Vagina (tissue), 2 donors: ENCODE data around the gene DOCK4. TPM values are rescaled to one million over a fixed set of nuclear protein-coding genes. Genes with fewer than 3 reads are reported as not detected.

Experiments used
- DNase-seq, 2 donors: peaks; one replicate each; pipeline ENCODE4 v3.0.0-alpha.2; 2017; ENCODE audit errors: extremely low spot score in 2 of 2
- H3K27ac ChIP-seq: fragments of 200-600 bp; sonication (generic); one replicate; pipeline ENCODE4 v1.5.1; 2019
- H3K27me3 ChIP-seq: fragments of 200-600 bp; sonication (generic); one replicate; pipeline ENCODE4 v1.5.1; 2019
- H3K36me3 ChIP-seq, 2 donors: fragments of 200-600 bp; sonication (generic); one replicate each; pipeline ENCODE4 v1.5.1; 2017 to 2019
- H3K4me1 ChIP-seq: fragments of 200-600 bp; sonication (generic); one replicate; pipeline ENCODE4 v1.5.1; 2019
- H3K4me3 ChIP-seq, 2 donors: fragments of 200-600 bp; sonication (generic); 1 replicate in 1 of 2; 2 replicates in 1 of 2; pipeline ENCODE4 v1.5.1; 2016 to 2019
- H3K9me3 ChIP-seq: fragments of 200-600 bp; sonication (generic); one replicate; pipeline ENCODE4 v1.5.1; 2019
- POLR2A ChIP-seq, 2 donors: fragments of 450-650 bp; IDR thresholded peaks; one replicate each; pipeline ENCODE4 v1.6.1; 2017; ENCODE audit warnings: antibody characterized with exemption in 2 of 2, mild to moderate bottlenecking in 2 of 2, moderate library complexity in 2 of 2
- POLR2AphosphoS5 ChIP-seq, 2 donors: sonication (generic); formaldehyde crosslinking; IDR thresholded peaks; one replicate each; pipeline ENCODE4 v1.9.0; 2017; ENCODE audit warnings: antibody characterized with exemption in 2 of 2, mild to moderate bottlenecking in 2 of 2, low read depth in 1 of 2; ENCODE audit not compliant: insufficient read depth in 1 of 2
- intact Hi-C: fragments of 100-400 bp; cut with DNase I; formaldehyde crosslinking; loops from one replicate; pipeline ENCODE4 v1.15.1; 2023
- total RNA-seq: library from RNA; depleted of rRNA; stranded (reverse); fragments of >200 nt; gene quantifications from one replicate; pipeline ENCODE4 v1.2.3, GENCODE V29; 2016
- TF ChIP-seq, protein P1 (sequence below), 3 experiments: fragments of 450-650 bp in 2 of 3; fragments of 200-600 bp in 1 of 3; sonication (generic) in 1 of 3; IDR thresholded peaks; one replicate each; pipeline ENCODE4 v1.5.1; 2017 to 2019; ENCODE audit warnings: antibody characterized with exemption in 3 of 3, mild to moderate bottlenecking in 2 of 3, moderate library complexity in 2 of 3

Gene DOCK4
- total RNA-seq, 1 donor from 2014 or later = 40.3 TPM

DNA sequence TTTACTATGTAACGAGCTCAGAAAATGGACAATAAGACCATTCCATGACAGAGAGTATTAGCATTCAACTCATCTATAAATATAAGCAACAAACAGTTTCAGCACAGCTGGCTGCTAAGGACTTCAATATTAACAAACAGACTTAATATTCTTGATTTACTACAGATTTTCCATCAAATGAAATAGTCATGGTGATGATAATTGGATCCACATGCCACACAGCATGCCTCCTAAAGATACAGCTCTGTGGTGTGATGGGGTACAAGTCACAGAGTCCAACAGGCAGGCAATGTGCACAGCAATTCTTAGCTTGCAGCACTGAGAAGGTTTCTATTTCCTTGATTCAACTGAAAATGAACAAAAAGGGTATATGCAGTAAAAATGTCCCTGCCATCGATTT is 54.0 kb downstream of the DOCK4 start:
- DNase-seq = no peak
- intact Hi-C loops = no loop called here
- Histone ChIP-seq H3K36me3 (no peaks in the 10 kb centered on the region), H3K4me3 (no peak overlapping the region), H3K9me3 (no peaks in the 10 kb centered on the region), H3K27me3 (no peaks in the 10 kb centered on the region), H3K27ac (no peak overlapping the region), H3K4me1 (no peaks in the 10 kb centered on the region)
- TF ChIP-seq POLR2AphosphoS5 (IDR thresholded peaks at IDR 0.05; ENCODE audit: insufficient read depth in 1 of 2, low read depth in 1 of 2) = no peak
- TF ChIP-seq, protein P1, sequence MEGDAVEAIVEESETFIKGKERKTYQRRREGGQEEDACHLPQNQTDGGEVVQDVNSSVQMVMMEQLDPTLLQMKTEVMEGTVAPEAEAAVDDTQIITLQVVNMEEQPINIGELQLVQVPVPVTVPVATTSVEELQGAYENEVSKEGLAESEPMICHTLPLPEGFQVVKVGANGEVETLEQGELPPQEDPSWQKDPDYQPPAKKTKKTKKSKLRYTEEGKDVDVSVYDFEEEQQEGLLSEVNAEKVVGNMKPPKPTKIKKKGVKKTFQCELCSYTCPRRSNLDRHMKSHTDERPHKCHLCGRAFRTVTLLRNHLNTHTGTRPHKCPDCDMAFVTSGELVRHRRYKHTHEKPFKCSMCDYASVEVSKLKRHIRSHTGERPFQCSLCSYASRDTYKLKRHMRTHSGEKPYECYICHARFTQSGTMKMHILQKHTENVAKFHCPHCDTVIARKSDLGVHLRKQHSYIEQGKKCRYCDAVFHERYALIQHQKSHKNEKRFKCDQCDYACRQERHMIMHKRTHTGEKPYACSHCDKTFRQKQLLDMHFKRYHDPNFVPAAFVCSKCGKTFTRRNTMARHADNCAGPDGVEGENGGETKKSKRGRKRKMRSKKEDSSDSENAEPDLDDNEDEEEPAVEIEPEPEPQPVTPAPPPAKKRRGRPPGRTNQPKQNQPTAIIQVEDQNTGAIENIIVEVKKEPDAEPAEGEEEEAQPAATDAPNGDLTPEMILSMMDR (IDR thresholded peaks at IDR 0.05) = no peak
- no peak for TF ChIP-seq POLR2A (IDR thresholded peaks at IDR 0.05)

DNA sequence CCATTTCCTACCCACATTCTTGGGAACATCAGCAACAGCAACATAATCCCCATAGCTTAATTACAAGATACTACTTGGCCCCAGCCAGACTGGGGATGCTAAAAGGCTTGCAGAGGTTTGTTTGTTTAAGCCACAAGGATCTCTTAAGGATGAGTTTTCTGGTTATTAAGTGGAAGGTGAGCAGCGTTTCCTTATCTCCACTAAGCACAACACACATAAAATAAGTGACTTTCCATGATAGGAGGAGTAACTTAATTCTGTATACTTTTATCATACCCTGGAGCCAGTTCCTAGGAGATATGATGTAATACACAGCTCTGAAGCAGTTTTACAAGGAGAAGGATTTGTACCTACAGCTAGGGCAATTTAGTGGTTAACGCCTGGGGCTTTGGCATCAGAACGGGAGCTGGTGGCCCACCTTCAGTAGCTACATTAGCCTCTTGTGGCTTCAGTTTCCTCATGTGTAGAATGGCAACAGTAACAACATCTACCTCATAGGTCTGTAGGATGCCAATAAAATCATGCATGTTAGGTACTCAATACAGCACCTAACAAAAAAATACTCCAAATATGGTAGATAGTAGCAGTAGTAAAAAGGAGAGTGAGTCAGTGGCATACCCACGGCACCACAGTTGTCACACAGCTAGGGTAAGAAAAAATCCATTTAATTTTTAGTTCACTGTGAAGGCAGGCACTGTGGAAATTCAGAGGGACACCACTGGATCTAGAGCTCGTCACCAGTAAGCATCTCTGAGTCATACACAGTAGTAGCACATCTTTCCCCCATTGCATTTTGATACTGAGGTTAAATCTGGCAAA is 55.2 kb downstream of the DOCK4 start:
- intact Hi-C loops = no loop called here
- no peaks in the 10 kb centered on the region for H3K27me3 ChIP-seq
- DNase-seq = no peak
- no peak overlapping the region for H3K4me3 ChIP-seq
- H3K4me1 ChIP-seq = no peaks in the 10 kb centered on the region
- H3K36me3 ChIP-seq = no peaks in the 10 kb centered on the region
- H3K9me3 ChIP-seq = no peaks in the 10 kb centered on the region
- TF ChIP-seq POLR2AphosphoS5 (IDR thresholded peaks at IDR 0.05; ENCODE audit: insufficient read depth in 1 of 2, low read depth in 1 of 2) = no peak
- no peak for TF ChIP-seq POLR2A (IDR thresholded peaks at IDR 0.05)
- TF ChIP-seq, protein P1 (IDR thresholded peaks at IDR 0.05) = no peak
- H3K27ac ChIP-seq = no peak overlapping the region

DNA sequence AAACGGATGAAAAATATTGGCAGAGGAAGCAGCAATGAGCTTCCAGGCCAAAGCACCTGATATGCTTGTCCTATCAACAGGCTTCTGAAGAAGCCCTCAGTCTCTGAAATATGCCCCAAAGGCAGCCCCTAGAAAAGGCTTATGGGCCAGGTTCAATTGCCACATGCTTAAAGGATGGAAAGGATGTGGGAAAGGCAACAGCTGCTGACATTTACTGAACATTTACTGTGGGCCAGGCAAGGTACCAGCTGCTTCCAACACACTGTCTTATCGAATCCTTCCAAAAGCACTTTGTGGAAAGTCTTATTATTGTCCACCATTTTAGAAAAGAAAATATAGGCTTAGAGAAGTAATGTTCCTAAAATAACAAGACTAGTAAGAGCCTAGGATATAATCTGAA is 56.5 kb downstream of the DOCK4 start:
- intact Hi-C loops = no loop called here
- Histone ChIP-seq H3K9me3 (no peaks in the 10 kb centered on the region), H3K27me3 (no peaks in the 10 kb centered on the region), H3K4me1 (no peaks in the 10 kb centered on the region), H3K27ac (no peak overlapping the region), H3K4me3 (no peak overlapping the region), H3K36me3 (no peaks in the 10 kb centered on the region)
- no peak for DNase-seq
- TF ChIP-seq POLR2A (IDR thresholded peaks at IDR 0.05) (no peak), POLR2AphosphoS5 (IDR thresholded peaks at IDR 0.05; ENCODE audit: insufficient read depth in 1 of 2, low read depth in 1 of 2) (no peak)
- TF ChIP-seq, protein P1 (IDR thresholded peaks at IDR 0.05) = no peak

DNA sequence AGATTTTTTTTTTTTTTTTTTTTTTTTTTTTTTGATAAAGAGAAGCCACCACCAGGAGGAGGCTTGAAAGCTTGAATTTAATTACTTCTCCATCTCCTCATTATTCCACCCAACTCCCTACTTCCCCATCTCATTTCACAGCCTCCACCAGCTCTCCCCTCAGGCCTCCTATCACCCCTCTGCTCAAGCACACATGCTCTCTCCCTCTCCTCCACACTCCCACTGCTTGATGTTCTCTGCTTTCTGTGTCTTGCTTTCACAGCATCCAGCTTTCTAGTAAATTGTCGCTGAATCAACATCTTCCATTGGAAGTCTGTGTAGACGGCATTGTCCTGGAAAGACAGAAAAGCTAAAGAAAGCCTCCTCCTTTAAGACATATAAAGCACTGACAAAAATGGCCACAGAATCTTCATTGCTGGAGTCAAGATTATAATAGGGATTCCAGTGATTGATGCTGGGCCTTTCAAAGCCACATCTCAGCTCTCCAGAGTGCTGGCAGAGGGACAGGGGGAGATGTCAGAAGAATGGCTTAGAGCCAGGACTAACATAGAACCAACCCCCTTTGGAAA is 58.3 kb downstream of the DOCK4 start:
- TF ChIP-seq POLR2AphosphoS5 (IDR thresholded peaks at IDR 0.05; ENCODE audit: insufficient read depth in 1 of 2, low read depth in 1 of 2) (no peak), POLR2A (IDR thresholded peaks at IDR 0.05) (no peak)
- TF ChIP-seq, protein P1 (IDR thresholded peaks at IDR 0.05) = no peak
- peaks cover 13% of the 10 kb centered on the region for H3K4me1 ChIP-seq
- intact Hi-C loops = no loop called here
- no peak overlapping the region for H3K4me3 ChIP-seq
- DNase-seq = no peak
- H3K27me3 ChIP-seq = no peaks in the 10 kb centered on the region
- no peak overlapping the region for H3K27ac ChIP-seq
- H3K9me3 ChIP-seq = no peaks in the 10 kb centered on the region
- H3K36me3 ChIP-seq = no peaks in the 10 kb centered on the region

DNA sequence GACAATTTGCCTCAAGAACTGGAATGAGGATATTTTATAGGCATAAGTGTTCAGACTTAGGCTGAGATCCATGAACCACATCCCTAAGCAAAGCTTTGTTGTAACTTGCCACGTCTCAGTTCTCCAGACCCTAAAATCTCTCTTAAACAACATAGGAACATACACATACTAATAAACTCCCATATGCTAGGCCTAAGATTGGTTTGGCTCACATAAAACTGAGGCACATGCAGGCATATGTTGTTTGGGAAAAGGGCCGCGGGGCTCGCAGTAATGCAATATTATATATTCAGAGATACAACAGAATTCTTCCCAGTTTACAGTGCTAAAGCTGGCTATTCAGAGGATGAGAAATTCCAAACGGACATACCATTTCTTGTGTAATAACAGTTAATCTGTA is 61.0 kb downstream of the DOCK4 start:
- TF ChIP-seq POLR2AphosphoS5 (IDR thresholded peaks at IDR 0.05; ENCODE audit: insufficient read depth in 1 of 2, low read depth in 1 of 2) (no peak), POLR2A (IDR thresholded peaks at IDR 0.05) (no peak)
- TF ChIP-seq, protein P1 (IDR thresholded peaks at IDR 0.05) = no peak
- H3K9me3 ChIP-seq = no peaks in the 10 kb centered on the region
- H3K4me1 ChIP-seq = peaks cover 13% of the 10 kb centered on the region
- no peak overlapping the region for H3K4me3 ChIP-seq
- H3K27ac ChIP-seq = no peak overlapping the region
- no peaks in the 10 kb centered on the region for H3K36me3 ChIP-seq
- intact Hi-C loops = no loop called here
- DNase-seq = no peak
- H3K27me3 ChIP-seq = no peaks in the 10 kb centered on the region
